ENCODE data around the gene BCL2A1.
"Not testable (repeated sequence)": the region's sequence is repeated elsewhere in the genome, so short reads cannot be mapped to it uniquely, and the experiment has no call there.

Gene BCL2A1

DNA sequence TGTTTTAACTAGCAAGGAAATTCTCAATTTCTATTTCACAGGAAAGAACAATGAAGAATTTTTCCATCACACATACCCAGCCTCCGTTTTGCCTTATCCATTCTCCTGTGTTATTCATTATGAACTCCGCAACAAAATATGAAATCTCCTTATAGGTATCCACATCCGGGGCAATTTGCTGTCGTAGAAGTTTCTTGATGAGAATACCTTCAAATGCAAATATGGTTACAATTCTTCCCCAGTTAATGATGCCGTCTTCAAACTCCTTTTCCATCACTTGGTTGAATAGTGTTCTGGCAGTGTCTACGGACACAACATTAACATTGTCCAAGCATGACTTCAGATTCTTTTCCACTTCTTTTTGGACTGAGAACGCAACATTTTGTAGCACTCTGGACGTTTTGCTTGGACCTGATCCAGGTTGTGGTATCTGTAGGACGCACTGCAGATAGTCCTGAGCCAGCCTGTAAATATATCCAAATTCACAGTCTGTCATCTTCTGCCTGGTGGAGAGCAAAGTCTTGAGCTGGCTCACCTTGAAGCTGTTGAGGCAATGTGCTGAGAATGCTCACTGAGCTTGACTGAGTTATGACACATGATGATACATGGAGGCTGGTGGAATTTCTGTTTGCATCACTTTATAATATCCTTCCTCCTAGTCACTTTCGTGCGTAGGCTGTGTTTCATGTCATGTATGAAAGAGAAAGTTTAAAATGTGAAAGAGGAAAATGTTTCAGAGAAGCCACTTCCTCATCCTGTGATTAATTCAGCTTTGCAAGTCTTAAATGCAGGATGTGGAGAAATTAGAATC is at the start of gene BCL2A1:
Gene BCL2A1, minus strand, starts transcription at position 573 of the 811 bp plus-strand sequence. Its CDS starts 77 bp downstream, at position 496.
- DNase-seq: peak; percentile 52

DNA sequence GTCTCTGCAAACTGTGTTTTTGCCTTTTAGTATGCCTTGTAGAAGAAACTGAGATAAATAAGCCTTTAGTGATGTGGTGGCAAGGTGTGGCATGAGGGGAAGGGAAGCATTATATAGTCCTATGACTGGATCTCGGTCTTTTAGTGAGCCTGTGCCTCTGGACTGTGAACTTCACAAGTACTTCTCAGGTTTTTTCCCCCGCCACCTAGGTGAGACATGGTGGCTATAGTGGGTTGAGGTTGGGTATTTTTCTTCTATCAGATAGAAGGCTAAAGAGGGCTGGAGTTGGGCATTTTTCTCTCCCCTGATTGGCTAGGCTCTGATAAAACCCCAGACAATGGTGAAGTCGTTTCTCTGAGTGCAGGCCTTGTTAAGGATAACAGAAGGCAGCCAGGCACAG is 49.7 kb upstream of the BCL2A1 start:
- no peak for DNase-seq

DNA sequence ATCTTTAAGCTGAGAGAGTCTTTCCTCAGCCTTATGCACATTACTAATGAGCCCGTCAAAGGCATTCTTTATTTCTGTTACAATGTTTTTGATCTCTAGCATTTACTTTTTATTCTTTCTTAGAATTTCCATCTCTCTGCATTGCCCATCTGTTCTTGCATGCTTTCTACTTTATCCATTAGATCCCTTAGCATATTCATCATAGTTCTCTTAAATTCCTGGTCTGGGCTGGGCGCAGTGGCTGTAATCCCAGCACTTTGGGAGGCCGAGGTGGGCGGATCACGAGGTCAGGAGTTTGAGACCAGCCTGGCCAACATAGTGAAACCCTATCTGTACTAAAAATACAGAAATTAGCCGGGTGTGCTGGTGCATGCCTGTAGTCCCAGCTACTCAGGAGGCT is 49.2 kb upstream of the BCL2A1 start:
- DNase-seq: not testable (repeated sequence)

DNA sequence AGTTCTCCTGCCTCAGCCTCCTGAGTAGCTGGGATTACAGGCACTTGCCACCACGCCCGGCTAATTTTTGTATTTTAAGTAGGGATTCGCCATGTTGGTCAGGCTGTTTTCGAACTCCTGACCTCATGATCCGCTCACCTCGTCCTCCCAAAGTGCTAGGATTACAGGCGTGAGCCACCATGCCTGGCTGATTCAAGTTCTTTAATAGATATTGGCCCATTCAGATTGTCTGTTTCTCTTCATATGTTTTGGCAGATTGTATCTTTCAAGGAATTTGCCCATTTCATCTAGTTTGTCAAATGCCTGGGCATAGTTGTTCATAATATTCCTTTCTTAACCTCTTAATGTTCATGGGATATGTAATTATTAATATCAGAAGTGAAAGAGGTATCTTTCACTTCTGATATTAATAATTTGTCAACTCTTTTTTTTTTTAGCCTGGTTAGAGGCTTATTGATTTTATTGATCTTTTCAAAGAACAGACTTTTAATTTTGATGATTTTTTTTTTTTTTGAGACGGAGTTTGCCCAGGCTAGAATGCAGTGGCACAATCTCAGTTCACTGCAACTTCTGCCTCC is 48.3 kb upstream of the BCL2A1 start:
- DNase-seq: no peak

DNA sequence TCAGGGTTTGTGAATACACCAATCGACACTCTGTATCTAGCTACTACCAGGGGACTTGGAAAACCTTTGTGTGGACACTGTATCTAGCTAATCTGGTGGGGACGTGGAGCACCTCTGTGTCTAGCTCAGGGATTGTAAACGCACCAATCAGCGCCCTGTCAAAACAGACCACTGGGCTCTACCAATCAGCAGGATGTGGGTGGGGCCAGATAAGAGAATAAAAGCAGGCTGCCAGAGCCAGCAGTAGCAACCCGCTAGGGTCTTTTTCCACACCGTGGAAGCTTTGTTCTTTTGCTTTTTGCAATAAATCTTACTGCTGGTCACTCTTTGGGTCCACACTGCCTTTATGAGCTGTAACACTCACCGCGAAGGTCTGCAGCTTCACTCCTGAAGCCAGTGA is 46.1 kb upstream of the BCL2A1 start:
- not testable (repeated sequence) for DNase-seq

DNA sequence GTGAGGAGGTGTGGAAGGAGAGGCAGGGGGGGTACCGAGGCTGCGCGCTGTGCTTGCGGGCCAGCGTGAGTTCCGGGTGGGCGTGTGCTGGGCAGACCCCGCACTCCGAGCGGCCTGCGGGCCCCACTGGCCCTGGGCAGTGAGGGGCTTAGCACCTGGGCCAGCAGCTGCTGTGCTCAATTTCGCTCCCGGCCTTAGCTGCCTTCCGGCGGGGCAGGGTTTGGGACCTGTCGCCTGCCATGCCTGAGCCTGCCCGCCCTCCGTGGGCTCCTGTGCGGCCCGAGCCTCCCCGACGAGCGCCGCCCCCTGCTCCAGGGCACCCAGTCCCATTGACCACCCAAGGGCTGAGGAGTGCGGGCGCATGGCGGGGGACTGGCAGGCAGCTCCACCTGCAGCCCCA is 45.5 kb upstream of the BCL2A1 start:
- DNase-seq: not testable (repeated sequence)

DNA sequence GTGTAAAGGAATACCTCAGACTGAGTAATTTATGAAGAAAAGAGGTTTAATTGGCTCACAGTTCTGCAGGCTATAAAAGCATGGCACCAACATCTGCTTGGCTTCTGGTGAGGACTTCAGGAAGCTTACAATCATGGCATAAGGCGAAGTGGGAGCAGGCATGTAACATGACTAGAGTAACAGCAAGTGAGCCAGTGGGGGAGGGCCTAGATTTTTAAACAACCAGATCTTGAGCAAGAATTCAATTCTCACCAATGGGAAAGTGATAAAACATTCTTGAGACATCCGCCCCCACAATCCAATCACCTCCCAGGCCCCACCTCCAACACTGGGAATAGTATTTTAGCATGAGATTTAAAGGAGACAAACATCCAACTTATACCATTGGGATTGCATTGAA is 44.2 kb upstream of the BCL2A1 start:
- DNase-seq: no peak

DNA sequence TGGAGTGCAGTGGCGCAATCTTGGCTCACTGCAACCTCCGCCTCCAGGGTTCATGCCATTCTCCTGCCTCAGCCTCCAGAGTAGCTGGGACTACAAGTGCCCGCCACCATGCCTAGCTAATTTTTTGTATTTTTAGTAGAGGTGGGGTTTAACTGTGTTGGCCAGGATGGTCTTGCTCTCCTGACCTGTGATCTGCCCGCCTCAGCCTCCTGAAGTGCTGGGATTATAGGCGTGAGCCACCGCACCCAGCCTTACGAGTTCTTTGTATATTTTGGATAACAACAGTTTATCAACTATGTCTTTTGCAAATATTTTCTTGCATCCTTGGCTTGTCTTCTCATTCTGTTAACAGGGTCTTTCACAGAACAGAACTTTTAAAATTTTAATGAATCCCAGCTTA is 43.2 kb upstream of the BCL2A1 start:
- DNase-seq: not testable (repeated sequence)

DNA sequence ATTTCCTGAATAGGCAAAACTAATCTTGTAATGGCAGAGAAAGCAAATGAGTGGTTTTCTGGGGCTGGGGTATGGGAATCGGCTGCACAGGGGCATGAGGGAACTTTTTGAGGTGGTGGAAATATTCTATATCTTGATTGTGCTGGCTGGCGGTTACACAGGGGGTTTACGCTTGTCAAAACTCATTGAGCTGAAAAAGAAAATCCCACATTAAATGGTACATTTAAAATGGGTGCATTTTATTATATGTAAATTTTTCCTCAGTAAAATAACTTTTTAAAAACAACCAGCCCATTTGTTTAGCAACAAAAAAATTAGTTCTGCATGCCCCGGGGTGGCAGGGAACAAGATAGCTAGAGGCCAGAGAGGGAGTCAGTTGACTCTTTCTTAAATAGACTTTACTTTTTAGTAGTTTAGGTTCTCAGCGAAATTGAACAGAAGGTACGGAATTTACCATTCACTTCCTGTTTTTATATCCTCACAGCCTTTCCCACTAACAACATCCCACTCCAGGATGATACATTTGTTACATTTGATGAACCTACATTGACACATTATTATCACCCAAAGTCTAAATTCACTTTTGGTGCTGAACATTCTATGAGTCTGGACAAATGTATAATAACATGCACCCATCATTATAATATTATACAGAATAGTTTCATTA is 41.2 kb upstream of the BCL2A1 start:
- no peak for DNase-seq

DNA sequence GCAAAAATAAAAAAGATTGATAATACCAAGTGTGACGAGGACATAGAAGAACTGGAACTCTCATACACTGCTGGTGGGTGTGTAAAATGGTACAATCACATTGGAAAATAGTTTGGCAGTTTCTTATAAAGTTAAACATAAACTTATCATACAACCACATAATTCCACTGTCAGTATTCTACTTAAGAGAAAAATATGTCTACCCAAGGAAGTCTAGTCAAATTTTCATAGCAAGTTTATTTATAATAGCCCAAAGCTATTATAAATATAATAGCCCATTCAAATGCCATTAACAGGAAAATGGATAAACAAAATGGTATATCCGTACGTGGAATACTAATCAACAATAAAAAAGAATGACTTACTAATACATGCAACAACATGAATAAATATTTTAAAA is 40.6 kb upstream of the BCL2A1 start:
- no peak for DNase-seq

DNA sequence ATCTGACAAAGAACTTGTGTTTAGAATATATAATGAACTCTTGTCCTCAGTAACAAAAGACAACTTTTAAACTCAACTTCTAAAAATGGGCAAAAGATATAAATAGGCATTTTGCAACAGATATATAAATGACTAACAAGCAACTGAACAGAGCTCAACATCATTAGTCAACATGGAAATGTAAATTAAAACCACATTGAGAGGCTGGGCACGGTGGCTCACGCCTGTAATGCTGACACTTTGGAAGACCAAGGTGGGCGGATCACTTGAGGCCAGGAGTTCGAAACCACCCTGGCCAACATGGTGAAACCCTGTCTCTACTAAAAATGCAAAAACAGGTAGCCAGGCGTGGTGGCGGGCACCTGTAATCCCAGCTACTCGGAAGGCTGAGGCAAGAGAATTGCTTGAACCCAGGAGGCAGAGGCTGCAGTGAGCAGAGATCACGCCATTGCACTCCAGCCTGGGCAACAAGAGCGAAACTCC is 40.1 kb upstream of the BCL2A1 start:
- not testable (repeated sequence) for DNase-seq

DNA sequence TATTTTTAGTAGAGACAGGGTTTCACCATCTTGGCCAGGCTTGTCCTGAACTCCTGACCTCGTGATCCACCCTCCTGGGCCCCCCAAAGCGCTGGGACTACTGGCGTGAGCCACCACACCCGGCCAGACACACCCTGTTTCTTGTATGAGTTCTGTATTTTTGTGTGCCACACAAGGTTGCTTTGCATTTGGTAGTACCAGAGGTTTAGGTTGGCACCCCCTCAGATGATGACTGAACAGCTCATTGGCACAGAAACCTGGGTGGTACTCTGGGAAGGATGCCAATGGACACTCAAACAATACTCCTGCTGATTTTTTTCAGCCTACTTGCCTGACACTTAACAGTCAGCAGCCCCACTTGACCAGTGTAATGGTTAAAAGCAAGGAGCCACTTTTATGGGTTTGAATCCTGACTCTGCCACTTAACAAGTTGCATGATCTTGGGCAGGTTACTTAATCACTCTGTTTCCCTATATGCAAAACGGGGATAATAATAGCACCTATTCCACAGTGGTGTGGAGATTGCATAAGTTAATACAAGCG is 39.2 kb upstream of the BCL2A1 start:
- DNase-seq: no peak

DNA sequence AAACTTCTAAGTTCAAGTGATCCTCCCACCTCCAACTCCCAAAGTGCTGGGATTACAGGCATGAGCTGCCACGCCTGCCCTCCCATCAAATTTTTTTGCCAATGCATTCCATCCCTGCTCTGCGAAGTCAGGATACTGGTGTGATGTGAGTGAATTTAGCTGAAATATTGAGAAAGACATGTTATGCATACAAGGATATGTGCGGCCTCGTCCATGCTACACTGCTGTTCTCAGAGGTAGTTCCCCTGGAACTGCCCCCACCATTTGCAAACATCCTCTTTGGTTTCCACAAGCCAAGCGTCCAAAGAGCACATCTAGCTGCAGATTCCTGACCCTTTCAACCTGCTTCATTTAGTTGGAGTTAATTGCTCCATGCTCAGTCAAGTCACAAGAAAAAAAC is 36.5 kb upstream of the BCL2A1 start:
- DNase-seq: no peak

DNA sequence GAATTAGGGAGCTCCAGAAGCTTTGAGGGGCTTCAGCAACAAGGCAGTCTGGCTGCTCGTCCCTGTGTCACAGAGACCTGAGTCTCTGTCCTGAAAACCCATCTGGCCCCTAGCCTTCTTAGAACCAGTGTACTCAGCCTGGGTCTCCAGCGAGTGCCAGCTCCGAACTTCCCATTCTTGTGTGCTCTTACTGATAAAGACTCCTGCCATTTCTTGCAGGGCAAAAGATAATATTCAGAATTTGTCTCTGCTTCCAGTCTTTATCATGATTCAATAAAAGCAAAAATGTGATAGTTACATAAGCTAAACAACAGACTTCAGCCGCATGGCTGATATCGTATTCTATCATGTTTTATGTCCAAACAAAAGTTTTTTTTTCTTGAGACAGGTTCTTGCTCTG is 36.0 kb upstream of the BCL2A1 start:
- no peak for DNase-seq

DNA sequence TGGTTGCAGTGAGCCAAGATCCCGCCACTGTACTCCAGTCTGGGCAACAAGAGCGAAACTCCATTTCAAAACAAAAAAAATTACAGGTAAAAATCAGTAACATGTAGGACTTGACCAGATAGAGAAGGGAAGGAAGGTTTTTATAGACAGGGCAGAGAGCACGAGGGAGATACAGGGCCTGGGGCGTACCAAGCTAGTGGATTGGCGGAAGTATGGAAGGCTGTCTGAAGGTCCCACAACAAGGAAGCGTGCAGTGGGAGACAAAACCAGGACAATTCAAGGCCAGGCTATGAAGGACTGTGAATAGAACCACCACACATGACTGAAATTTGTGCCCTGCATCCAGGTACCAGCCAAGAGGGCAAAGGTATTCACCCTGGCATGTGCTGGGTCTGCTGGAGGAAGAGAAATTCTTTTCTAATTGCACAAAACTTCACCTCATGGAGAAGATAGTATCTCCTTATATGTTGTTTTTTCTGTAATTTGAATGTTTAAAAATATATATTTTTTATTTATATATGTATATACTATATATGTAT is 33.0 kb upstream of the BCL2A1 start:
- DNase-seq: no peak

DNA sequence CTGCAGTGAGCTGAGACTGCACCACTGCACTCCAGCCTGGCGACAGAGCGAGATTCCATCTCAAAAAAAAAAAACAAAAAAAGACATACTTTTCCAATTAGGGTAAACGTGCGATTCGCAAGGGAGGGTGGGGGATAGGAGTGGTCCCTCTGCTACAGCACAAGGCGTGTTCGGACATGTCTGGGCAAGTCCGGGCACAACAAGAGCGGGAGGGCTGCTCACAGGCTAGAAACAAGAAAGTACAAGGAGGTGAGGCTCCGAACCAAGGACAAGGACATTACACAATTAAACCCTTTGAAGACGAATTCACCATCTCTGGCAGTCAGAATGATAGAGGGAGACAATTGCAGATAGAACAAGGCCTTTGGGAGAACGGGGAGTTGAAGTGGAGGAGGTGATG is 32.2 kb upstream of the BCL2A1 start:
- no peak for DNase-seq

DNA sequence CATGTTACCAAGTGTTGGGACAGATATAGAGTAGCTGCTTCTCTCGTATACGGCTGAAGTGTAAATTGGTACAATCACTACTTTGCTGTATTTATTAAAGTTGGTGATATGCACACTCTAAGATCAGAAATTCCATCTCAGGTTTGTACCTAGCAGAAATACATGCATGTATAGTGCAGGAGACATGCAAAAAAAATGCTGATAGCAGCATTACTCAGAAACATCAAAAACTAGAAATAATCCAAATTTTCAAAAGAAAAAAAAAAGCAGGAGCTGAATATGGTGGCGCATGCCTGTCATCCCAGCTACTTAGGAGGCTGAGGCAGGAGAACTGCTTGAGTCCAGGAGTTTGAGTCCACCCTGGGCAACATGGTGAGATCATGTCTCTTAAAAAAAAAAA is 31.3 kb upstream of the BCL2A1 start:
- DNase-seq: no peak

DNA sequence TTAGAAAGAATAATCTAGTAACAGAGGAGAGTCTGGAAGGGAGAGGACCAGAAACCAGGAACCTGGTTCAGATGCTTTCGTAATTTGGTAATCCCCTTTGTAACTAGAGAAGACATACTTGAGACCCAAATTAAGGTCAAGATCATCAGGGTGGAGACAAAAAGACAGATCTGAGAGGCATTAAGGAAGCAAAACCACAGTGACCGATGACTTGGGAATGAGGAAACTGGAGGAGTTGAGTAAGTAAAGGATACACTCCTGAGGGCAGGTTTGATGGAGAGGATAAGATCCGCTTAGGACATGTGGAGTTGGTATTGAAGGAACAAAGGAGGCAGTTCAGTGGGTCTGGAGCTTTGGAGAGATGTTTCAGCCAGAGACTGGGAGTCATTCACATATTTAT is 23.6 kb upstream of the BCL2A1 start:
- no peak for DNase-seq

DNA sequence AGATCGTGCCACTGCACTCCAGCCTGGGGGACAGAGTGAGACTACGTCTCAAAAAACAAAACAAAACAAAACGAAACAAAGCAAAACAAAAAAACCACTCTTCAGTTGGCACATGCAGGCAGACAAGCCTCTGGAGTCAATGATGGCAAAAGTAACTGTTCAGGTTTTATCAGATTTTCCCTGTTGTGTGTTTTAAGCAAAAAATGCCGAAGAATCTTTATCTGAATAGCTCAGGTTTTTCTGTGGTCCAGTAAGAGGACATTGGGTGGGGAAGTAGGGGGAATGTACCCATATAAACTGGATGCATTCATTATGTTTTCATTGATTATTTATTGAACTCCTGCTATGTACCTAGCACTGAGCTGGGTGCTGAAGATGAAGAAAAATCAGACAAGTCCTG is 20.8 kb upstream of the BCL2A1 start:
- DNase-seq: no peak

DNA sequence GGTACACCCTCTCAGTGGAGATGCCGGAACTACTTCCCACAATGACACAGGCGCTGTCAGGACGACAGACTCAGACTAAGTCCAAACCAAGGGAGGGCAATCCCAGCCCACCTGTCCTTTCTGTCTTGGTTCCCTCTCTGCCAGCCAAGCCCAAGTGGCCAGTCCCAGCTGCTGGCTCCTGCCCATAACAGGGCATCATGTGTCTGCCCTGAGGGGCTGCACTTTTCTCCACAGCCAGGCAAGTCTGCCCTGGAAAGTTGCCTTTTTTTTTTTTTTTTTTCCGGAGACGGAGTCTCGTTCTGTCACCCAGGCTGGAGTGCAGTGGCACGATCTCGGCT is 20.0 kb upstream of the BCL2A1 start:
- DNase-seq: no peak

DNA sequence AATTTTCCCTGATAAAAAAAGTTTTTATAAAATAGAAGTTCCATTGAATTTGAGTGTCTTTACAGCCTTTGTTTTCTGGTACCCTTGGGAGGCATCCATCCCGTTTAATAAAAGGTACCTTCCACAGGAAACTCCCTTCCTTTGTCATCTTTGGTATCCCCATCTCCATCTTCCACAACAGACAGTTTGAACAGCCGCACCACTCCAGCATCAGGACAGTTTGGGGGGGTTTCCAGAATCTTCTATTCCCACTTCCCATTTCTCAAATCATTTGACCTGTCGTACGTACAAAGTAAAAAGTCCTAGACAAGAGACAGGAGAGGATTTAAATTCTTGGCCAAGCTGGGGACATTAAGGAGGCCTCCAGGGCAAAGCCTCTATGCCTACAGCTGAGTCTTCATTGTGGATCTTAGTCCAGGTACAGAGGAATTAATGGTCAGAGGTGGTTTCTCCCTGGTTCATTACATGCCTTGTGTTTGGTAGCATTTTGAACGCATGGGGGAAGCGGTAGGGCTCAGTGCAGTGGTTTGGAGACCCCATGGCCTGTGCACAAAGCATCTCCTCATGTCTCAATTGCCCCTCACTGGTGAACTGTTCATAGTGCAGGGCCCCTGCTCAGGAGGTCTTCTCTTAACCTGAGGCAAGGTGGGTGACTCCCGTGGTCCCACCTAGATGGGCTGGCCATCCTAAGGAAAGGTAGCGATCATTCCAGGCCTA is 19.4 kb upstream of the BCL2A1 start:
- DNase-seq: no peak

DNA sequence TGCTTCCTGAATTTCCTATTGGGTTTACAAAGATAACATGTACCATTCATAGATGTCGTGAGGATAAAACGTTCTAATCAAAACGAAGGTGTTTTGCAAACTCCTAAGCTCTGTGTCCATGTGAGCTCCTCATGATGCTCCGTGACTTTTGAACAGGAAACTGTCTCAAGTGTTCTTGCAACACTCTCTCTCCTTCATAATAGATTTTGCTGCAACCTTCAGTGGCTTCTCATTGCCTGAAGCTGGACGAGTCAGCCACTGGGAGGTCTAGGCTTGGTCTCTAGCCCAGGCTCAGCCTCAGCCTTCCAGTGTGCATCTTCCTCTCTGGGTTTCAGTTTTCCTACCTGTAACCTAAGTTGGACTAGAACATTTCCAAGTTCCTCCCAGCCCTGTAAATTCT is 18.7 kb upstream of the BCL2A1 start:
- DNase-seq: no peak

DNA sequence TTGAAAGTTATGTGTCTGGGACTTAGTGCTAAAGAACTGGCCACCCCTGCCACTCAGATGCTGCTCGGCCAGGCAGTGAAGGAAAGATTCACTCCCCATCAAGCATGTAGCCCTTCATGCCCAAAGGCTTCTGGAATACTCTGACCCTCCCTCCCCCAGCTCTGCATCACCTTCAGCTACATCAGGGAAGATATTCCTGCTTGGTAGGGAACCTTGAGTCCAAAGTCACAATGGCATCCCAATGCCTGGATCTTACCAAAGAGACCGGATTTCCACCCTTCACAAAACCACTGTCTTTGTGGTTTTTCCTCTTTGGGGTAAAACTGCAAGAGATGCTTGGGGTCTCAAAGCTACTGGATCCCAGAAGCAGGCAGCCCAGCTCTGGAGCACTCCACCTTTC is 18.2 kb upstream of the BCL2A1 start:
- DNase-seq: no peak
